Measurements from ENCODE around the gene ZNF532. TPM values are rescaled to one million over a fixed set of nuclear protein-coding genes. Genes with fewer than 3 reads are reported as not detected.

The ZNF532 gene
- total RNA-seq, 1 experiment from 2014 or later, result 21.1 TPM

- ChIA-PET POLR2A (ENCODE audit: unreplicated experiment) (no interaction called here), CTCF (no interaction called here)
- H3K4me1 ChIP-seq (replicated peaks; ENCODE audit: insufficient read depth), result no peaks in the 10 kb centered on the region
- H3F3A ChIP-seq (ENCODE audit: insufficient read depth, low read depth), result no peaks in the 10 kb centered on the region
- no peaks in the 10 kb centered on the region for H3K9me2 ChIP-seq (ENCODE audit: insufficient read depth)
- no peaks in the 10 kb centered on the region for H3K79me2 ChIP-seq (ENCODE audit: low read depth)
- H4K20me1 ChIP-seq (ENCODE audit: insufficient read depth), result no peaks in the 10 kb centered on the region
- BruUV-seq (replicated peaks), result no TSS peak
- H3K27me3 ChIP-seq (ENCODE audit: insufficient read depth, low read depth), result no peaks in the 10 kb centered on the region
- H3K9me3 ChIP-seq (ENCODE audit: insufficient read depth, low read depth), result no peaks in the 10 kb centered on the region
- TF ChIP-seq EZH2 (IDR thresholded peaks at IDR 0.05; ENCODE audit: low read depth) (no peak), CTCF (conservative IDR thresholded peaks at IDR 0.05) (no peak)
- DNase-seq, result no peak
- H2AFZ ChIP-seq, result no peak overlapping the region
- H3K4me2 ChIP-seq, result no peak overlapping the region
- no peak overlapping the region for H3K4me3 ChIP-seq
- H3K27ac ChIP-seq, result no peak overlapping the region
- intact Hi-C loops (cut with micrococcal nuclease; ENCODE audit: unreplicated experiment), result no loop called here
- H3K36me3 ChIP-seq (ENCODE audit: low read depth), result no peaks in the 10 kb centered on the region
These were observed 89.0 kb downstream of the ZNF532 start for GRCh38 chr18:58953627-58954026.

GRCh38 chr18:58955001-58955400, 90.3 kb downstream of the ZNF532 start:
- H3K4me2 ChIP-seq, result no peak overlapping the region
- TF ChIP-seq CTCF (conservative IDR thresholded peaks at IDR 0.05) (no peak), EZH2 (IDR thresholded peaks at IDR 0.05; ENCODE audit: low read depth) (no peak)
- no peaks in the 10 kb centered on the region for H3F3A ChIP-seq (ENCODE audit: insufficient read depth, low read depth)
- no peak overlapping the region for H3K4me3 ChIP-seq
- ChIA-PET POLR2A (ENCODE audit: unreplicated experiment) (no interaction called here), CTCF (no interaction called here)
- H3K36me3 ChIP-seq (ENCODE audit: low read depth), result no peaks in the 10 kb centered on the region
- H3K9me3 ChIP-seq (ENCODE audit: insufficient read depth, low read depth), result no peaks in the 10 kb centered on the region
- no peaks in the 10 kb centered on the region for H3K9me2 ChIP-seq (ENCODE audit: insufficient read depth)
- no peaks in the 10 kb centered on the region for H3K27me3 ChIP-seq (ENCODE audit: insufficient read depth, low read depth)
- H3K79me2 ChIP-seq (ENCODE audit: low read depth), result no peaks in the 10 kb centered on the region
- H2AFZ ChIP-seq, result no peak overlapping the region
- H3K4me1 ChIP-seq (replicated peaks; ENCODE audit: insufficient read depth), result no peaks in the 10 kb centered on the region
- no peak overlapping the region for H3K27ac ChIP-seq
- no peaks in the 10 kb centered on the region for H4K20me1 ChIP-seq (ENCODE audit: insufficient read depth)
- DNase-seq, result no peak
- no TSS peak for BruUV-seq (replicated peaks)
- intact Hi-C loops (cut with micrococcal nuclease; ENCODE audit: unreplicated experiment), result no loop called here

- no peak for DNase-seq
- H3K9me3 ChIP-seq (ENCODE audit: insufficient read depth, low read depth), result no peaks in the 10 kb centered on the region
- BruUV-seq (replicated peaks), result no TSS peak
- H4K20me1 ChIP-seq (ENCODE audit: insufficient read depth), result no peaks in the 10 kb centered on the region
- no peaks in the 10 kb centered on the region for H3K9me2 ChIP-seq (ENCODE audit: insufficient read depth)
- H3K79me2 ChIP-seq (ENCODE audit: low read depth), result no peaks in the 10 kb centered on the region
- H3K27ac ChIP-seq, result no peak overlapping the region
- TF ChIP-seq CTCF (conservative IDR thresholded peaks at IDR 0.05) (no peak), EZH2 (IDR thresholded peaks at IDR 0.05; ENCODE audit: low read depth) (no peak)
- ChIA-PET CTCF (no interaction called here), POLR2A (ENCODE audit: unreplicated experiment) (interaction anchor here (0.7 kb wide), 1 partner anchor 53 kb away, joined by 3 read pairs; no protein-coding TSS in a partner anchor)
- intact Hi-C loops (cut with micrococcal nuclease; ENCODE audit: unreplicated experiment), result no loop called here
- H3K27me3 ChIP-seq (ENCODE audit: insufficient read depth, low read depth), result no peaks in the 10 kb centered on the region
- no peak overlapping the region for H3K4me2 ChIP-seq
- no peak overlapping the region for H3K4me3 ChIP-seq
- H2AFZ ChIP-seq, result no peak overlapping the region
- no peaks in the 10 kb centered on the region for H3K36me3 ChIP-seq (ENCODE audit: low read depth)
- H3K4me1 ChIP-seq (replicated peaks; ENCODE audit: insufficient read depth), result no peaks in the 10 kb centered on the region
- no peaks in the 10 kb centered on the region for H3F3A ChIP-seq (ENCODE audit: insufficient read depth, low read depth)
These were observed 91.1 kb downstream of the ZNF532 start for GRCh38 chr18:58955738-58956137.
